Measurements from ENCODE around the gene FLT1.

The FLT1 gene

GRCh38 chr13:28384789-28385188 lies 110.1 kb downstream of the FLT1 start:
- Mint-ChIP-seq H3K4me3 (no peak overlapping the region), H3K4me1 (ENCODE audit: low read depth in 2 of 2) (peaks cover 0 to 4% of the 10 kb centered on the region in 2 donors), H3K9me3 (no peaks in the 10 kb centered on the region), H3K27me3 (peaks cover 8 to 34% of the 10 kb centered on the region in 2 donors), H3K36me3 (ENCODE audit: insufficient read depth) (no peaks in the 10 kb centered on the region), H3K27ac (no peak overlapping the region)
- DNase-seq (no peak), ATAC-seq (replicated peaks) (no peak)

GRCh38 chr13:28380319-28380718 lies 114.6 kb downstream of the FLT1 start:
- Mint-ChIP-seq H3K36me3 (ENCODE audit: insufficient read depth) (no peaks in the 10 kb centered on the region), H3K27me3 (peaks cover 20 to 29% of the 10 kb centered on the region in 2 donors), H3K4me1 (ENCODE audit: low read depth in 2 of 2) (peaks cover 0 to 4% of the 10 kb centered on the region in 2 donors), H3K27ac (no peak overlapping the region), H3K4me3 (no peak overlapping the region), H3K9me3 (no peaks in the 10 kb centered on the region)
- DNase-seq: no peak
- ATAC-seq (replicated peaks): no peak

- H3K4me3 Mint-ChIP-seq: no peak overlapping the region
- peaks cover 20 to 29% of the 10 kb centered on the region in 2 donors for H3K27me3 Mint-ChIP-seq
- no peak overlapping the region for H3K27ac Mint-ChIP-seq
- H3K4me1 Mint-ChIP-seq (ENCODE audit: low read depth in 2 of 2): peaks cover 0 to under 1% of the 10 kb centered on the region in 2 donors
- no peaks in the 10 kb centered on the region for H3K36me3 Mint-ChIP-seq (ENCODE audit: insufficient read depth)
- H3K9me3 Mint-ChIP-seq: no peaks in the 10 kb centered on the region
- DNase-seq (no peak), ATAC-seq (replicated peaks) (no peak)
These were observed 115.4 kb downstream of the FLT1 start for GRCh38 chr13:28379371-28380083.

GRCh38 chr13:28376604-28377003 lies 118.3 kb downstream of the FLT1 start:
- H3K4me3 Mint-ChIP-seq: no peak overlapping the region
- H3K27me3 Mint-ChIP-seq: peaks cover 18 to 22% of the 10 kb centered on the region in 2 donors
- DNase-seq: no peak
- no peak overlapping the region for H3K27ac Mint-ChIP-seq
- no peaks in the 10 kb centered on the region for H3K36me3 Mint-ChIP-seq (ENCODE audit: insufficient read depth)
- H3K4me1 Mint-ChIP-seq (ENCODE audit: low read depth in 2 of 2): no peaks in the 10 kb centered on the region
- ATAC-seq (replicated peaks): no peak
- H3K9me3 Mint-ChIP-seq: no peaks in the 10 kb centered on the region

GRCh38 chr13:28375250-28375930 lies 119.5 kb downstream of the FLT1 start:
- Mint-ChIP-seq H3K9me3 (no peaks in the 10 kb centered on the region), H3K27ac (no peak overlapping the region), H3K36me3 (ENCODE audit: insufficient read depth) (no peaks in the 10 kb centered on the region), H3K27me3 (peaks cover 22 to 31% of the 10 kb centered on the region in 2 donors), H3K4me3 (no peak overlapping the region), H3K4me1 (ENCODE audit: low read depth in 2 of 2) (no peaks in the 10 kb centered on the region)
- DNase-seq (no peak), ATAC-seq (replicated peaks) (no peak)

- Mint-ChIP-seq H3K27me3 (peaks cover 18 to 34% of the 10 kb centered on the region in 2 donors), H3K4me1 (ENCODE audit: low read depth in 2 of 2) (no peaks in the 10 kb centered on the region), H3K36me3 (ENCODE audit: insufficient read depth) (no peaks in the 10 kb centered on the region), H3K27ac (no peak overlapping the region), H3K9me3 (no peaks in the 10 kb centered on the region), H3K4me3 (no peak overlapping the region)
- ATAC-seq (replicated peaks) (no peak), DNase-seq (no peak)
These were observed 121.1 kb downstream of the FLT1 start for GRCh38 chr13:28373810-28374209.

- peaks cover 2% of the 10 kb centered on the region for H3K36me3 Mint-ChIP-seq (ENCODE audit: insufficient read depth)
- no peak overlapping the region for H3K4me3 Mint-ChIP-seq
- DNase-seq (no peak), ATAC-seq (replicated peaks) (no peak)
- H3K27ac Mint-ChIP-seq: no peak overlapping the region
- no peaks in the 10 kb centered on the region for H3K4me1 Mint-ChIP-seq (ENCODE audit: low read depth in 2 of 2)
- peaks cover 12 to 23% of the 10 kb centered on the region in 2 donors for H3K27me3 Mint-ChIP-seq
- no peaks in the 10 kb centered on the region for H3K9me3 Mint-ChIP-seq
These were observed 124.5 kb downstream of the FLT1 start for GRCh38 chr13:28370448-28370847.

GRCh38 chr13:28358708-28359107 lies 136.2 kb downstream of the FLT1 start:
- no peak for ATAC-seq (replicated peaks)

GRCh38 chr13:28357911-28358433 lies 137.0 kb downstream of the FLT1 start:
- ATAC-seq (replicated peaks) (peak; percentile 34), DNase-seq (no peak)
- peak overlapping the region in 1 of 2 donors; percentile 3 for H3K4me3 Mint-ChIP-seq
- H3K36me3 Mint-ChIP-seq (ENCODE audit: insufficient read depth): no peaks in the 10 kb centered on the region
- H3K4me1 Mint-ChIP-seq (ENCODE audit: low read depth in 2 of 2): peaks cover 15 to 18% of the 10 kb centered on the region in 2 donors
- H3K27ac Mint-ChIP-seq: peak overlapping the region in 1 of 2 donors; percentile 78
- no peaks in the 10 kb centered on the region for H3K9me3 Mint-ChIP-seq
- no peaks in the 10 kb centered on the region for H3K27me3 Mint-ChIP-seq

More at GRCh38 chr13:28358708-28359107, 136.2 kb downstream of the FLT1 start:
- Mint-ChIP-seq H3K27me3 (no peaks in the 10 kb centered on the region), H3K9me3 (no peaks in the 10 kb centered on the region), H3K27ac (no peak overlapping the region), H3K4me3 (no peak overlapping the region), H3K36me3 (ENCODE audit: insufficient read depth) (no peaks in the 10 kb centered on the region), H3K4me1 (ENCODE audit: low read depth in 2 of 2) (peaks cover 15 to 18% of the 10 kb centered on the region in 2 donors)
- DNase-seq: no peak

GRCh38 chr13:28357247-28357825 lies 137.6 kb downstream of the FLT1 start:
- Mint-ChIP-seq H3K9me3 (no peaks in the 10 kb centered on the region), H3K36me3 (ENCODE audit: insufficient read depth) (no peaks in the 10 kb centered on the region), H3K27ac (peak overlapping the region in 1 of 2 donors; percentile 78), H3K27me3 (no peaks in the 10 kb centered on the region), H3K4me3 (peak overlapping the region in 1 of 2 donors; percentile 3), H3K4me1 (ENCODE audit: low read depth in 2 of 2) (peaks cover 15 to 18% of the 10 kb centered on the region in 2 donors)
- DNase-seq: no peak
- ATAC-seq (replicated peaks): no peak

GRCh38 chr13:28356561-28357021 lies 138.3 kb downstream of the FLT1 start:
- H3K4me1 Mint-ChIP-seq (ENCODE audit: low read depth in 2 of 2): peaks cover 15 to 18% of the 10 kb centered on the region in 2 donors
- no peak for DNase-seq
- H3K36me3 Mint-ChIP-seq (ENCODE audit: insufficient read depth): no peaks in the 10 kb centered on the region
- peak overlapping the region in 1 of 2 donors; percentile 26 for H3K27ac Mint-ChIP-seq
- H3K27me3 Mint-ChIP-seq: no peaks in the 10 kb centered on the region
- no peak for ATAC-seq (replicated peaks)
- no peaks in the 10 kb centered on the region for H3K9me3 Mint-ChIP-seq
- H3K4me3 Mint-ChIP-seq: no peak overlapping the region

GRCh38 chr13:28355822-28356371 lies 139.0 kb downstream of the FLT1 start:
- H3K4me1 Mint-ChIP-seq (ENCODE audit: low read depth in 2 of 2): peaks cover 15 to 18% of the 10 kb centered on the region in 2 donors
- H3K9me3 Mint-ChIP-seq: no peaks in the 10 kb centered on the region
- no peak for DNase-seq

More at GRCh38 chr13:28355822-28356371, 139.0 kb downstream of the FLT1 start:
- no peaks in the 10 kb centered on the region for H3K27me3 Mint-ChIP-seq
- H3K27ac Mint-ChIP-seq: peak overlapping the region in 1 of 2 donors; percentile 26
- ATAC-seq (replicated peaks): peak; percentile 75
- H3K4me3 Mint-ChIP-seq: peak overlapping the region in 1 of 2 donors; percentile 21
- H3K36me3 Mint-ChIP-seq (ENCODE audit: insufficient read depth): no peaks in the 10 kb centered on the region
